Spinal cord (tissue), 10 donors: ENCODE data around the gene MYBPC1. TPM values are rescaled to one million over a fixed set of nuclear protein-coding genes. Genes with fewer than 3 reads are reported as not detected.
"Not testable (repeated sequence)": the region's sequence is repeated elsewhere in the genome, so short reads cannot be mapped to it uniquely, and the experiment has no call there.

Source experiments
- DNase-seq, 6 donors: peaks; one replicate each; pipeline versions ENCODE4 v3.0.0 to v3.0.0-alpha.2; 2013 to 2015; ENCODE audit warnings: low spot score in 6 of 6, low read depth in 4 of 6
- H3K27ac ChIP-seq: one replicate; pipeline ENCODE4 v1.5.1; 2013; ENCODE audit warnings: low read depth, low read length, control low read depth
- H3K27me3 ChIP-seq: one replicate; pipeline ENCODE4 v1.6.1; 2013; ENCODE audit warnings: low read length; ENCODE audit not compliant: control insufficient read depth, insufficient read depth
- H3K36me3 ChIP-seq: one replicate; pipeline ENCODE4 v1.6.1; 2013; ENCODE audit warnings: low read length; ENCODE audit not compliant: control insufficient read depth, insufficient read depth
- H3K4me1 ChIP-seq: one replicate; pipeline ENCODE4 v1.6.1; 2013; ENCODE audit warnings: low read length; ENCODE audit not compliant: control insufficient read depth, insufficient read depth
- H3K4me3 ChIP-seq: one replicate; pipeline ENCODE4 v1.5.1; 2013; ENCODE audit warnings: low read depth, low read length, control low read depth
- H3K9me3 ChIP-seq: one replicate; pipeline ENCODE4 v1.6.1; 2013; ENCODE audit warnings: low read length; ENCODE audit not compliant: control insufficient read depth, insufficient read depth
- WGBS: methylation state at CpG from one replicate; pipeline ENCODE4 v1.1.5; 2013; ENCODE audit warnings: missing lambda C conversion rate; ENCODE audit not compliant: insufficient coverage; 5-methylcytosine and 5-hydroxymethylcytosine counted together
- polyA plus RNA-seq, 2 donors: library from polyadenylated mRNA; unstranded; fragments of 120-200 nt; gene quantifications; one replicate each; pipeline ENCODE4 v1.2.1, GENCODE V29; 2013; ENCODE audit not compliant: insufficient read length in 2 of 2
- total RNA-seq, 2 donors: library from RNA; depleted of rRNA in 1 of 2; stranded (reverse); fragments of 120-200 nt in 1 of 2; fragments of >200 nt in 1 of 2; gene quantifications; one replicate each; pipeline versions ENCODE4 v1.2.3 to v1.2.4, GENCODE V29; 2013 to 2014
- donor health status: healthy.

MYBPC1 gene
- total and polyA plus RNA-seq, 4 donors, result 4.6 to 13.8 (median 6.5) TPM

DNA sequence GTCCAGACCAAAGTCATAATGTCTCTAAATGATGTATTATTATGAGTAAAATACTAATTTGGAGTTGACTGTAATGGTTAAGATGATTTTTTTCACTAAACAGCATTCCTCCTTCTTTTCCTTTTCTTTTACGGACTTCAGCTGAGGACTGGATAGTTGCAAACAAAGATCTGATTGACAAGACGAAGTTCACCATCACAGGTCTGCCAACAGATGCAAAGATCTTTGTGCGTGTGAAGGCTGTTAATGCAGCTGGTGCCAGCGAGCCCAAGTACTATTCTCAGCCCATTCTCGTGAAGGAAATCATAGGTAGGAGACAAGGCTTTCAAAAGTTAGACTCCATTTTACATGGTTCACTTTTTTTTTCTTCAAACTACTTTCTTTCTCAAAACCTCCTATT, 72.8 kb downstream of the MYBPC1 start:
- 17% methylated on average over 2 of the region's 5 CpGs for WGBS
- H3K4me1 ChIP-seq, result peaks cover 8% of the 10 kb centered on the region
- peak in 1 of 6 donors; percentile 35 for DNase-seq
- no peaks in the 10 kb centered on the region for H3K36me3 ChIP-seq
- H3K4me3 ChIP-seq, result no peak overlapping the region
- no peak overlapping the region for H3K27ac ChIP-seq
- no peaks in the 10 kb centered on the region for H3K27me3 ChIP-seq
- no peaks in the 10 kb centered on the region for H3K9me3 ChIP-seq

- no peaks in the 10 kb centered on the region for H3K36me3 ChIP-seq
- 90% methylated on average over 2 of the region's 6 CpGs for WGBS
- H3K4me3 ChIP-seq, result no peak overlapping the region
- peaks cover 8% of the 10 kb centered on the region for H3K4me1 ChIP-seq
- no peaks in the 10 kb centered on the region for H3K9me3 ChIP-seq
- peak in 1 of 6 donors; percentile 12 for DNase-seq
- H3K27ac ChIP-seq, result no peak overlapping the region
- no peaks in the 10 kb centered on the region for H3K27me3 ChIP-seq
Observed at GRCh38 chr12:101670007-101670671, 75.4 kb downstream of the MYBPC1 start.

GRCh38 chr12:101671157-101671791, 76.5 kb downstream of the MYBPC1 start:
- DNase-seq, result no peak
- Histone ChIP-seq H3K27ac (no peak overlapping the region), H3K9me3 (no peaks in the 10 kb centered on the region), H3K4me1 (peaks cover 2% of the 10 kb centered on the region), H3K4me3 (no peak overlapping the region), H3K27me3 (no peaks in the 10 kb centered on the region), H3K36me3 (no peaks in the 10 kb centered on the region)
- 89% methylated on average over 3 of the region's 6 CpGs for WGBS

DNA sequence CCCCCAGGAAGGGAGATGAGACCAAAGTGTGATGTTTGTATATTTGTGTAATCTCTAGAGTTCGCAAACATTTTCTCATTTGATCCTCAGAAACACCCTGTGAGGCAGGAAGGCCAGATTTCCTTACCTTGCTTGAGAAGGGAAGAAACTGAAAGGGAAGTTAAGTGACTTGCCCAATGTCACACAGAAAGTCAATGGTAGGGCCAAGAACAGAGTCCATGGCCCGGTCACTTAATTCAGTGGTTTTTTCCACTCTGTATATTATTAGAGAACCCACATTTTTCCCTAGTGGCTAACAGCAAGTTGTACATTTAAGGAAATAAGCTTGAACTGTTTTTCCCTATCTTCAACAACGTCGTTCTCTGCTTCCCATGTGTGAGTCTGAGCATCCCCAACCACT, 77.1 kb downstream of the MYBPC1 start:
- no peaks in the 10 kb centered on the region for H3K9me3 ChIP-seq
- DNase-seq, result no peak
- H3K4me3 ChIP-seq, result no peak overlapping the region
- H3K27me3 ChIP-seq, result no peaks in the 10 kb centered on the region
- no peaks in the 10 kb centered on the region for H3K36me3 ChIP-seq
- H3K4me1 ChIP-seq, result no peaks in the 10 kb centered on the region
- WGBS, result 90% methylated on average over 2 of the region's 4 CpGs
- no peak overlapping the region for H3K27ac ChIP-seq

- Histone ChIP-seq H3K36me3 (no peaks in the 10 kb centered on the region), H3K4me1 (no peaks in the 10 kb centered on the region), H3K27ac (no peak overlapping the region), H3K4me3 (no peak overlapping the region), H3K9me3 (no peaks in the 10 kb centered on the region), H3K27me3 (no peaks in the 10 kb centered on the region)
- 100% methylated on average over 1 of the region's 2 CpGs for WGBS
- no peak for DNase-seq
Observed at GRCh38 chr12:101675555-101675954, 80.8 kb downstream of the MYBPC1 start.

DNA sequence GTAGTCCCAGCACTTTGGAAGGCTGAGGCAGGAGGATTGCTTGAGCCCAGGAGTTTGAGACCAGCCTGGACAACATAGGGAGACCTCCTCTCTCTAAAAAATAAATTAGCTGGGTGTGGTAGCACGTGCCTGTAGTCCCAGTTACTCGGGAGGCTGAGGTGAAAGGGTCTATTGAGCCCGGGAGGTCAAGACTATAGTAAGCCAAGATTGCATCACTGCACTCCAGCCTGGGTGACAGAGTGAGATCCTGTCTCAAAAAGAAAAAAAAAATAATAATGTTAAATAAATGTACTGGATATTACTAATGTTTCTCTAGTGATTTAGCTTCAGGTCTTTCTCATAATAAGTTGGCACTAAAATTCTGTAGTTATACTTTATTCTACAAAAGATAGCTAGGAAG, 81.7 kb downstream of the MYBPC1 start:
- no CpG with 5 or more reads among the region's 3 CpGs for WGBS
- H3K36me3 ChIP-seq, H3K27me3 ChIP-seq, H3K9me3 ChIP-seq, H3K4me1 ChIP-seq, DNase-seq, H3K4me3 ChIP-seq, H3K27ac ChIP-seq: not testable (repeated sequence)

DNA sequence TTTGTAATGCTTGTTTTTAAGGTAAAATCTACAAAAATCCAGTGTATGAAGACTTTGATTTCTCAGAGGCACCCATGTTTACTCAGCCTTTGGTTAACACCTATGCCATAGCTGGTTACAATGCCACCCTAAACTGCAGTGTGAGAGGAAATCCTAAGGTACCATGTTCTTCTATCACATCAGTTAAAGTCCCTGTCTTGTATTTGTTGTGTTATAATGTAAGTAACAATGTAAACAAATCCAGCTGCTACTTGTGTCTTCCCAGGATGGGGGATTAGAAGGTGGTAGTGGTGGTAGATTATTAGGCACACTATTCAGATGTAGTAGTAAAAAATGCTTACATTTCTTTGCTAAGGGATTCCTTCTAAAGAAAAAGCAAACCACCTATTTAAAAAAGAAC, 83.3 kb downstream of the MYBPC1 start:
- DNase-seq, result no peak
- H3K27ac ChIP-seq, result no peak overlapping the region
- H3K9me3 ChIP-seq, result no peaks in the 10 kb centered on the region
- no peaks in the 10 kb centered on the region for H3K4me1 ChIP-seq
- no peaks in the 10 kb centered on the region for H3K36me3 ChIP-seq
- no peak overlapping the region for H3K4me3 ChIP-seq
- H3K27me3 ChIP-seq, result no peaks in the 10 kb centered on the region

DNA sequence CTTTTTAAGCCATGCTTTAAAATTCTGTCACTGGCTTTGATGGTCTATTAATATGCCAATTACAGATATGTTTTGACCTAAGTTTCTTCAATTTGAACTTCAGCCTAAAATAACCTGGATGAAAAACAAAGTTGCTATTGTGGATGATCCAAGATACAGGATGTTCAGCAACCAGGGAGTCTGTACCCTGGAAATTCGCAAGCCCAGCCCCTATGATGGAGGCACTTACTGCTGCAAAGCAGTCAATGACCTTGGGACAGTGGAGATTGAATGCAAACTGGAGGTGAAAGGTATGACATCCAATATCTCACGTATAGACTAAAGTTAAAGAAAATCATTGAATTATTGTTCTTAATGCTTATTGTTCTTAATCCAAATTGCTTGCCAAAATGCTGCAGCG, 85.5 kb downstream of the MYBPC1 start:
- H3K4me1 ChIP-seq, result no peaks in the 10 kb centered on the region
- WGBS, result 100% methylated on average over 1 of the region's 3 CpGs
- no peaks in the 10 kb centered on the region for H3K9me3 ChIP-seq
- H3K4me3 ChIP-seq, result no peak overlapping the region
- DNase-seq, result no peak
- H3K36me3 ChIP-seq, result no peaks in the 10 kb centered on the region
- H3K27me3 ChIP-seq, result no peaks in the 10 kb centered on the region
- no peak overlapping the region for H3K27ac ChIP-seq

- no peaks in the 10 kb centered on the region for H3K9me3 ChIP-seq
- no peaks in the 10 kb centered on the region for H3K27me3 ChIP-seq
- H3K4me3 ChIP-seq, result no peak overlapping the region
- no peak for DNase-seq
- H3K4me1 ChIP-seq, result no peaks in the 10 kb centered on the region
- H3K27ac ChIP-seq, result no peak overlapping the region
- no peaks in the 10 kb centered on the region for H3K36me3 ChIP-seq
Observed at GRCh38 chr12:101680647-101681046, 85.9 kb downstream of the MYBPC1 start.

DNA sequence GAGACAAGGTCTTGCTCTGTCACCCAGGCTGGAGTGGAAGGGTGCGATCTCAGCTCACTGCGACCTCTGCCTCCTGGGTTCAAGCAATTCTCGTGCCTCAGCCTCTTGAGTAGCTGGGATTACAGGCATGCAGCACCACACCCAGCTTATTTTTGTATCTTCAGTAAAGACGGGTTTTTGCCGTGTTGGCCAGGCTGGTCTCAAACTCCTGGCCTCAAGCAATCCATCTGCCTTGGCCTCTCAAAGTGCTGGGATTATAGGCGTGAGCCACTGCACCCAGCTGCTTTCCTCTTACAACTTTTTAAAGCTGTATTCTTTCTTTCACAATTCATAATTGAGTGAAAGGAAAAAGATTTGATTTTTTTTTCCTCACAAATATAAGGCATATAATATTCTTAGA, 86.9 kb downstream of the MYBPC1 start:
- H3K27me3 ChIP-seq, H3K9me3 ChIP-seq, H3K4me1 ChIP-seq, H3K36me3 ChIP-seq, DNase-seq, H3K4me3 ChIP-seq, H3K27ac ChIP-seq: not testable (repeated sequence)
- WGBS, result 86% methylated on average over 5 of the region's 6 CpGs
